Vagina (tissue), 2 donors: ENCODE measurements around the gene IL2RA. TPM values are rescaled to one million over a fixed set of nuclear protein-coding genes. Genes with fewer than 3 reads are reported as not detected.

Experiments
- DNase-seq, 2 donors: peaks; one replicate each; pipeline ENCODE4 v3.0.0-alpha.2; 2017; ENCODE audit errors: extremely low spot score in 2 of 2
- H3K27ac ChIP-seq: fragments of 200-600 bp; sonication (generic); one replicate; pipeline ENCODE4 v1.5.1; 2019
- H3K27me3 ChIP-seq: fragments of 200-600 bp; sonication (generic); one replicate; pipeline ENCODE4 v1.5.1; 2019
- H3K36me3 ChIP-seq, 2 donors: fragments of 200-600 bp; sonication (generic); one replicate each; pipeline ENCODE4 v1.5.1; 2017 to 2019
- H3K4me1 ChIP-seq: fragments of 200-600 bp; sonication (generic); one replicate; pipeline ENCODE4 v1.5.1; 2019
- H3K4me3 ChIP-seq, 2 donors: fragments of 200-600 bp; sonication (generic); 1 replicate in 1 of 2; 2 replicates in 1 of 2; pipeline ENCODE4 v1.5.1; 2016 to 2019
- H3K9me3 ChIP-seq: fragments of 200-600 bp; sonication (generic); one replicate; pipeline ENCODE4 v1.5.1; 2019
- CTCF ChIP-seq, 3 experiments: fragments of 450-650 bp in 2 of 3; fragments of 200-600 bp in 1 of 3; sonication (generic) in 1 of 3; IDR thresholded peaks; one replicate each; pipeline ENCODE4 v1.5.1; 2017 to 2019; ENCODE audit warnings: antibody characterized with exemption in 3 of 3, mild to moderate bottlenecking in 2 of 3, moderate library complexity in 2 of 3
- POLR2A ChIP-seq, 2 donors: fragments of 450-650 bp; IDR thresholded peaks; one replicate each; pipeline ENCODE4 v1.6.1; 2017; ENCODE audit warnings: antibody characterized with exemption in 2 of 2, mild to moderate bottlenecking in 2 of 2, moderate library complexity in 2 of 2
- POLR2AphosphoS5 ChIP-seq, 2 donors: sonication (generic); formaldehyde crosslinking; IDR thresholded peaks; one replicate each; pipeline ENCODE4 v1.9.0; 2017; ENCODE audit warnings: antibody characterized with exemption in 2 of 2, mild to moderate bottlenecking in 2 of 2, low read depth in 1 of 2; ENCODE audit not compliant: insufficient read depth in 1 of 2
- intact Hi-C: fragments of 100-400 bp; cut with DNase I; formaldehyde crosslinking; loops from one replicate; pipeline ENCODE4 v1.15.1; 2023
- total RNA-seq: library from RNA; depleted of rRNA; stranded (reverse); fragments of >200 nt; gene quantifications from one replicate; pipeline ENCODE4 v1.2.3, GENCODE V29; 2016

The IL2RA gene
- total RNA-seq, result not detected

- H3K9me3 ChIP-seq, result no peaks in the 10 kb centered on the region
- no peaks in the 10 kb centered on the region for H3K4me1 ChIP-seq
- DNase-seq, result peak; percentile 37 to 76
- intact Hi-C loops, result no loop called here
- H3K27me3 ChIP-seq, result no peaks in the 10 kb centered on the region
- H3K36me3 ChIP-seq, result no peaks in the 10 kb centered on the region
- H3K27ac ChIP-seq, result no peak within 1 kb of the TSS
- no peak for TF ChIP-seq POLR2A (IDR thresholded peaks at IDR 0.05)
- TF ChIP-seq CTCF (IDR thresholded peaks at IDR 0.05), result no peak
- TF ChIP-seq POLR2AphosphoS5 (IDR thresholded peaks at IDR 0.05; ENCODE audit: insufficient read depth in 1 of 2, low read depth in 1 of 2), result no peak
- H3K4me3 ChIP-seq, result peak within 1 kb of the TSS in 1 of 2 donors; percentile 5
Observed at GRCh38 chr10:6062101-6062771, at the start of gene IL2RA. Gene IL2RA, minus strand, starts transcription at chr10:6062367. Its CDS starts 216 bp downstream, at chr10:6062151.

DNA sequence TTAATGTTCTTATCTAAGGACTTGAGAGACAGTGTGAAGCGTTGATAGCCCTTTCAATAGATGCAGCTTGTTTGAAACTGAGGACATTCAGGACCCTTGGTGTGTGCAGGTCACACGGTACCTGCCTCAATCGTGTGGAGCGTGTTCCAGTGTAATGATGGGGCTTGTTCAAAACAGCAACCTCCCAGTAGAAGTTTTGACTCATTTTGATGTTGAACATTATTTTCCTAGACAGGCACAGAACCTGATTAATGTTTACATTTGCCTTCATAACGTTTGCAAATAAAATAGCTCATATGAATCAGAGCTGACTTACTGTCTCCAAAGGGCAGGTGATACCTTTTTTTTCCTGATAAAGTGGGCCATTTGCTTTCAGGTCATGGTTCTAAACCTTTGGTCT lies 48.0 kb upstream of the IL2RA start:
- Histone ChIP-seq H3K36me3 (peaks cover 0 to 67% of the 10 kb centered on the region in 2 donors), H3K4me3 (no peak overlapping the region), H3K27ac (no peak overlapping the region), H3K4me1 (peaks cover 12% of the 10 kb centered on the region), H3K27me3 (no peaks in the 10 kb centered on the region), H3K9me3 (no peaks in the 10 kb centered on the region)
- TF ChIP-seq POLR2A (IDR thresholded peaks at IDR 0.05) (no peak), POLR2AphosphoS5 (IDR thresholded peaks at IDR 0.05; ENCODE audit: insufficient read depth in 1 of 2, low read depth in 1 of 2) (no peak), CTCF (IDR thresholded peaks at IDR 0.05) (no peak)
- intact Hi-C loops, result loop anchor here (10.0 kb wide), 1 partner anchor 95 kb away; the partner anchor contains the start of gene PFKFB3
- no peak for DNase-seq

DNA sequence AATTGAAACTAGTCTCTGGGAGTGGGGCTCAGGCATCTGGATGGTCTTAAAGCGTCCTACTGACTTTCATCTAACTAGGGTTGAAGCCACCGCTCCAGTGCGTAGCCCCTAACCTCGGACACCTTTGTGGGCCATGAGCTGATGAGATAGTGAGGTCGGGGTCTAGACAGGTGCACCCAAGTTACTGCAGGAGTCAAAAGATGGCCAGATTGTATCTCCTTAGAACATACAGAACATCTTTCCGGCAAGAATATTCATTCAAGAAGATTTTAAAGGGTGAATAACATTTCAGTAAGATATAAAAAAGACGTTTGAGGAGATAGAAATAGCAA lies 47.2 kb upstream of the IL2RA start:
- no peak for DNase-seq
- TF ChIP-seq POLR2AphosphoS5 (IDR thresholded peaks at IDR 0.05; ENCODE audit: insufficient read depth in 1 of 2, low read depth in 1 of 2) (no peak), POLR2A (IDR thresholded peaks at IDR 0.05) (no peak), CTCF (IDR thresholded peaks at IDR 0.05) (no peak)
- H3K27ac ChIP-seq, result no peak overlapping the region
- H3K27me3 ChIP-seq, result no peaks in the 10 kb centered on the region
- peaks cover 4% of the 10 kb centered on the region for H3K4me1 ChIP-seq
- peaks cover 0 to 61% of the 10 kb centered on the region in 2 donors for H3K36me3 ChIP-seq
- intact Hi-C loops, result loop anchor here (5.0 kb wide), 1 partner anchor 293 kb away; no protein-coding TSS in a partner anchor
- H3K4me3 ChIP-seq, result no peak overlapping the region
- H3K9me3 ChIP-seq, result no peaks in the 10 kb centered on the region

DNA sequence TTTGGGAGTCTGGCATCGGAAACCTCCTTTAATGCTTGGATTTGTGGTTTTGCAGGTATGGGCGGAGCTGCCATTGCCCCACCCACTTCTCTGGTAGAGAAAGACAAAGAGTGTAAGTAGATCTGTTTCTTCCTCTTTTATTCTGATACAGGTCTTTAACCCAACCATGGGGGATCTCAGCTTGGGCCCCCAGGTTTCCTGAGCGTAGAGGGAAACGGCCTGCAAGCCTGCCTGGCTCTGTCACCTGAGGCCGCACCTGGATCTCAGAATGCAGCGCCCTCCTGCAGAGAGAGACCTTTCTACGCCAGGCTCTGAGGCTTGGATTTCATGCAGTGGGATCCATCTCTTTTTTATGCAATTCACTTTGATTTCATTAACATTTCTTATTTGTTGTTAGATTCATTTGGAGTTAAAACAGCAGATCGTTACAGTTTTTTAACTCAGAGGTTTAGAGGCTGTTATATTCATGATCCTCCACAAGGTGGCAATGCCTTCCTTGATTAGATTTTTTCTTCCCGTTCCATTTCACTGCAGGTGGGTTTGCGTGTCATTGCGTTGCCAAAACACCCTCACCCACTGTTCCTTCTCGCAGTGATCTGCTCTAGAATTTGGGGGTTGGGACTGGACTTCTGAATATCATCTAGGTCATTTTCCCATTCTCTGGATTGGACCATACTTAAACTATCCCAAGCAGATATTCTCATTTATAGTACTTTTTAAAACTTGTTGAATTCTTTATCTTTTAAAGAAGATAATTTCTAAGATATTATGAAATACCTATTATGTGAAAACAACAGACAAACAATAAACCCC lies 46.7 kb upstream of the IL2RA start:
- Histone ChIP-seq H3K4me1 (no peaks in the 10 kb centered on the region), H3K27ac (no peak overlapping the region), H3K4me3 (no peak overlapping the region), H3K9me3 (no peaks in the 10 kb centered on the region), H3K36me3 (peaks cover 0 to 56% of the 10 kb centered on the region in 2 donors), H3K27me3 (no peaks in the 10 kb centered on the region)
- intact Hi-C loops, result loop anchor here (5.0 kb wide), 1 partner anchor 293 kb away; no protein-coding TSS in a partner anchor
- peak; percentile 69 to 75 (median 71) for TF ChIP-seq CTCF (IDR thresholded peaks at IDR 0.05)
- no peak for TF ChIP-seq POLR2AphosphoS5 (IDR thresholded peaks at IDR 0.05; ENCODE audit: insufficient read depth in 1 of 2, low read depth in 1 of 2)
- DNase-seq, result no peak
